ENCODE data around the gene ELP2.
A peak's percentile ranks its signal among the peaks of the same experiment; 100 is the strongest.

ELP2 gene

DNA sequence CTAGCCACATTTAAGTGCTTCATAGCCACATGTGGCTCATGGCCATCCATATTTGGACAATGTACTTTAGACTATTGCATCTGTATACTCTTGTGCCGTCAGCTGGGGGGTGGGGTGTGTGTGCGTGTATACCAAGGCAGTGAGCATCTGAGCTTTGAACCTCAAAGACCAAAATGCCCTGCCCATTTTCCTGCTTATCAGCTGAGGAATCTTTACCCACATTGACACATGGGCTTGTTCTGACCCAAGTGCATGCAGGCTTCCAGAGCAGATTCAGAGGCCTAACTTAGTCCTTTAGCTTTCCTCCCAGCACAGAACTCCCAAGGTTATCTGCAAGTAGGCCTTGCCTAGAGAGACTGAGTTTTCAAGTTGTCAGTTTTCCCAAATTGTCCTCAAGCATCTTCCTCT is 46.5 kb downstream of the ELP2 start:
- no peak overlapping the region for H2BK5ac ChIP-seq (ENCODE audit: low read depth, low read length, poor library complexity, severe bottlenecking)
- H3K14ac ChIP-seq (ENCODE audit: low read length in 2 of 2): no peak overlapping the region
- H2BK120ac ChIP-seq (ENCODE audit: low read depth, low read length): no peak overlapping the region
- no peak overlapping the region for H3K9ac ChIP-seq (ENCODE audit: low read length)
- no peak overlapping the region for H2AK5ac ChIP-seq (ENCODE audit: low read length, severe bottlenecking)
- H2AFZ ChIP-seq (ENCODE audit: low read depth, low read length): no peak overlapping the region
- H3K79me1 ChIP-seq (replicated peaks; ENCODE audit: low read length, poor library complexity, severe bottlenecking): peaks cover 14% of the 10 kb centered on the region
- H4K91ac ChIP-seq (ENCODE audit: low read length): no peak overlapping the region
- H3K4me2 ChIP-seq (ENCODE audit: low read length, poor library complexity, severe bottlenecking): no peak overlapping the region
- H3K27me3 ChIP-seq (ENCODE audit: control insufficient read depth in 1 of 2, insufficient read depth in 1 of 2, low read length in 2 of 2): no peaks in the 10 kb centered on the region
- DNase-seq: no peak
- H2BK15ac ChIP-seq (ENCODE audit: low read depth, poor library complexity, severe bottlenecking): no peak overlapping the region
- no peaks in the 10 kb centered on the region for H3K9me3 ChIP-seq (ENCODE audit: control insufficient read depth, low read length)
- H3K27ac ChIP-seq (ENCODE audit: low read length, poor library complexity, severe bottlenecking): no peak overlapping the region
- H2BK12ac ChIP-seq (ENCODE audit: low read length in 2 of 2): no peak overlapping the region
- H3K18ac ChIP-seq (ENCODE audit: low read depth in 1 of 2, low read length in 2 of 2): no peak overlapping the region
- no peak overlapping the region for H3K4me3 ChIP-seq (ENCODE audit: insufficient read depth in 1 of 2, low read depth in 1 of 2, low read length in 2 of 2)
- H3K4ac ChIP-seq (ENCODE audit: low read depth in 1 of 2, low read length in 2 of 2): no peak overlapping the region
- H3K23ac ChIP-seq (ENCODE audit: low read length in 2 of 2): no peak overlapping the region
- H4K8ac ChIP-seq (ENCODE audit: low read length): no peak overlapping the region
- H3K4me1 ChIP-seq (ENCODE audit: control insufficient read depth, insufficient read depth, low read depth, low read length): no peaks in the 10 kb centered on the region
- 96% methylated on average over 2 of the region's 2 CpGs for WGBS
- peaks cover 27 to 73% of the 10 kb centered on the region in 2 experiments for H3K36me3 ChIP-seq (ENCODE audit: control insufficient read depth in 1 of 2, insufficient read depth in 2 of 2, low read depth in 1 of 2, low read length in 2 of 2)

DNA sequence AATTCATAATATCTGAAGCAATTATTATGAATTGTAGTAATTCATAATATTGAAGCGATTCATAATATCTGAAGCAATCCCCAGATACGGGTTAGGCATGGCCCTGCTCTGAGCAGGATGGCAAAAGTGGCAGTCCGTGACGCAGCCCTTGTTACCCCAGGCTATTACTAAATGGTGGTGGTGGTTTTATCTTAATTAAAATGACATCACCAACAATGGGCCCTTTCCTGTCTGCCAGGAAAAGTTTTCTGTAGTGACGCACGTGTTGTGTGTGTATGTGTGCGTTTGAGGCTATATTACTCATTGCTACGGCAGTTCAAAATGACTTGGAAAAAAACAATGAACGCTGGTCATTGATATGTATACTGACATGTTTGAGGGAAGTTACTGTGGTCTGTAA is 47.0 kb downstream of the ELP2 start:
- peaks cover 2% of the 10 kb centered on the region for H3K4me1 ChIP-seq (ENCODE audit: control insufficient read depth, insufficient read depth, low read depth, low read length)

DNA sequence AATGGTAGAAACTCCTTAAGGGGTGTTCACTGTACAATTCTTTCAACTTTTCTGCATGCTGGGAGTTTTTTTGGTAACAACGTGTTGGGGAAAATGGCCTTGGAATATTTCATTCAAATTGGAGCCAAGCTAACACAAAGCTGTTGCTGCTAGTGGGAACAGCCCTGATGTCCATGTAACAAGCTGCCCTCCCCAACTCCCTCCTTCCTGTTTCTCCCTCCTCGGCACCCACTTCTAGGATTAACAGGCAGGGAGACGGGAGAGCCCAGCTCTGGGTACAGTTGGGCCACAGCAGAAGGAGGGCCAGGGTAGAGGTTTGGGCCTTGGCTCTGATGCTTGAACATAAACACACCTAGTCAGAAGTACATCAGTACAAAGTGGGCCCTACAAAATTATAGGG is 48.2 kb downstream of the ELP2 start:
- Histone ChIP-seq H4K8ac (ENCODE audit: low read length) (no peak overlapping the region), H3K4me1 (ENCODE audit: control insufficient read depth, insufficient read depth, low read depth, low read length) (peaks cover 4% of the 10 kb centered on the region), H3K4ac (ENCODE audit: low read depth in 1 of 2, low read length in 2 of 2) (no peak overlapping the region), H2BK5ac (ENCODE audit: low read depth, low read length, poor library complexity, severe bottlenecking) (no peak overlapping the region), H3K23ac (ENCODE audit: low read length in 2 of 2) (no peak overlapping the region), H3K4me3 (ENCODE audit: insufficient read depth in 1 of 2, low read depth in 1 of 2, low read length in 2 of 2) (no peak overlapping the region), H2BK12ac (ENCODE audit: low read length in 2 of 2) (no peak overlapping the region), H3K14ac (ENCODE audit: low read length in 2 of 2) (no peak overlapping the region), H2AK5ac (ENCODE audit: low read length, severe bottlenecking) (no peak overlapping the region), H3K36me3 (ENCODE audit: control insufficient read depth in 1 of 2, insufficient read depth in 2 of 2, low read depth in 1 of 2, low read length in 2 of 2) (peaks cover 16 to 56% of the 10 kb centered on the region in 2 experiments), H3K9ac (ENCODE audit: low read length) (no peak overlapping the region), H3K18ac (ENCODE audit: low read depth in 1 of 2, low read length in 2 of 2) (no peak overlapping the region), H3K27me3 (ENCODE audit: control insufficient read depth in 1 of 2, insufficient read depth in 1 of 2, low read length in 2 of 2) (no peaks in the 10 kb centered on the region), H3K4me2 (ENCODE audit: low read length, poor library complexity, severe bottlenecking) (no peak overlapping the region), H4K91ac (ENCODE audit: low read length) (no peak overlapping the region), H2BK15ac (ENCODE audit: low read depth, poor library complexity, severe bottlenecking) (no peak overlapping the region), H3K27ac (ENCODE audit: low read length, poor library complexity, severe bottlenecking) (no peak overlapping the region), H3K79me1 (replicated peaks; ENCODE audit: low read length, poor library complexity, severe bottlenecking) (peaks cover 10% of the 10 kb centered on the region), H2AFZ (ENCODE audit: low read depth, low read length) (no peak overlapping the region), H3K9me3 (ENCODE audit: control insufficient read depth, low read length) (no peaks in the 10 kb centered on the region), H2BK120ac (ENCODE audit: low read depth, low read length) (no peak overlapping the region)
- no peak for DNase-seq
- 100% methylated on average over 2 of the region's 3 CpGs for WGBS

More for the DNA sequence above, 47.0 kb downstream of the ELP2 start:
- H3K79me1 ChIP-seq (replicated peaks; ENCODE audit: low read length, poor library complexity, severe bottlenecking): peaks cover 10% of the 10 kb centered on the region
- H3K9me3 ChIP-seq (ENCODE audit: control insufficient read depth, low read length): no peaks in the 10 kb centered on the region
- no peak overlapping the region for H3K27ac ChIP-seq (ENCODE audit: low read length, poor library complexity, severe bottlenecking)
- H3K23ac ChIP-seq (ENCODE audit: low read length in 2 of 2): no peak overlapping the region
- WGBS: 95% methylated on average over 9 of the region's 9 CpGs
- H3K36me3 ChIP-seq (ENCODE audit: control insufficient read depth in 1 of 2, insufficient read depth in 2 of 2, low read depth in 1 of 2, low read length in 2 of 2): peaks cover 23 to 68% of the 10 kb centered on the region in 2 experiments
- H2BK5ac ChIP-seq (ENCODE audit: low read depth, low read length, poor library complexity, severe bottlenecking): no peak overlapping the region
- no peak overlapping the region for H2BK12ac ChIP-seq (ENCODE audit: low read length in 2 of 2)
- no peak overlapping the region for H4K8ac ChIP-seq (ENCODE audit: low read length)
- no peak overlapping the region for H3K9ac ChIP-seq (ENCODE audit: low read length)
- H3K4ac ChIP-seq (ENCODE audit: low read depth in 1 of 2, low read length in 2 of 2): no peak overlapping the region
- no peak overlapping the region for H4K91ac ChIP-seq (ENCODE audit: low read length)
- no peak overlapping the region for H3K4me2 ChIP-seq (ENCODE audit: low read length, poor library complexity, severe bottlenecking)
- H3K27me3 ChIP-seq (ENCODE audit: control insufficient read depth in 1 of 2, insufficient read depth in 1 of 2, low read length in 2 of 2): no peaks in the 10 kb centered on the region
- H3K18ac ChIP-seq (ENCODE audit: low read depth in 1 of 2, low read length in 2 of 2): no peak overlapping the region
- no peak for DNase-seq
- no peak overlapping the region for H3K14ac ChIP-seq (ENCODE audit: low read length in 2 of 2)
- H2BK120ac ChIP-seq (ENCODE audit: low read depth, low read length): no peak overlapping the region
- H2BK15ac ChIP-seq (ENCODE audit: low read depth, poor library complexity, severe bottlenecking): no peak overlapping the region
- H2AFZ ChIP-seq (ENCODE audit: low read depth, low read length): no peak overlapping the region
- no peak overlapping the region for H3K4me3 ChIP-seq (ENCODE audit: insufficient read depth in 1 of 2, low read depth in 1 of 2, low read length in 2 of 2)
- no peak overlapping the region for H2AK5ac ChIP-seq (ENCODE audit: low read length, severe bottlenecking)

- Histone ChIP-seq H3K4me1 (ENCODE audit: control insufficient read depth, insufficient read depth, low read depth, low read length) (peaks cover 4% of the 10 kb centered on the region), H4K8ac (ENCODE audit: low read length) (no peak overlapping the region), H3K79me1 (replicated peaks; ENCODE audit: low read length, poor library complexity, severe bottlenecking) (peaks cover 12% of the 10 kb centered on the region), H3K14ac (ENCODE audit: low read length in 2 of 2) (no peak overlapping the region), H2BK12ac (ENCODE audit: low read length in 2 of 2) (no peak overlapping the region), H2BK5ac (ENCODE audit: low read depth, low read length, poor library complexity, severe bottlenecking) (no peak overlapping the region), H3K27me3 (ENCODE audit: control insufficient read depth in 1 of 2, insufficient read depth in 1 of 2, low read length in 2 of 2) (no peaks in the 10 kb centered on the region), H2AK5ac (ENCODE audit: low read length, severe bottlenecking) (no peak overlapping the region), H3K18ac (ENCODE audit: low read depth in 1 of 2, low read length in 2 of 2) (no peak overlapping the region), H3K9ac (ENCODE audit: low read length) (peak overlapping the region; percentile 15), H2AFZ (ENCODE audit: low read depth, low read length) (no peak overlapping the region), H3K23ac (ENCODE audit: low read length in 2 of 2) (no peak overlapping the region), H3K4ac (ENCODE audit: low read depth in 1 of 2, low read length in 2 of 2) (no peak overlapping the region), H3K9me3 (ENCODE audit: control insufficient read depth, low read length) (no peaks in the 10 kb centered on the region), H3K4me3 (ENCODE audit: insufficient read depth in 1 of 2, low read depth in 1 of 2, low read length in 2 of 2) (no peak overlapping the region), H4K91ac (ENCODE audit: low read length) (no peak overlapping the region), H2BK120ac (ENCODE audit: low read depth, low read length) (no peak overlapping the region), H3K27ac (ENCODE audit: low read length, poor library complexity, severe bottlenecking) (peak overlapping the region; percentile 64), H3K36me3 (ENCODE audit: control insufficient read depth in 1 of 2, insufficient read depth in 2 of 2, low read depth in 1 of 2, low read length in 2 of 2) (peaks cover 14 to 37% of the 10 kb centered on the region in 2 experiments), H2BK15ac (ENCODE audit: low read depth, poor library complexity, severe bottlenecking) (no peak overlapping the region), H3K4me2 (ENCODE audit: low read length, poor library complexity, severe bottlenecking) (no peak overlapping the region)
- peak; percentile 57 for DNase-seq
- 79% methylated on average over 7 of the region's 7 CpGs for WGBS
Observed at GRCh38 chr18:36179562-36180355, 50.1 kb downstream of the ELP2 start.
